ENCODE measurements around the gene DNAL1. TPM values are rescaled to one million over a fixed set of nuclear protein-coding genes. Genes with fewer than 3 reads are reported as not detected.
"Not testable (repeated sequence)": the region's sequence is repeated elsewhere in the genome, so short reads cannot be mapped to it uniquely, and the experiment has no call there.

The DNAL1 gene
- polyA plus RNA-seq, 4 donors, result 18.9 to 28.4 (median 25.1) TPM

DNA sequence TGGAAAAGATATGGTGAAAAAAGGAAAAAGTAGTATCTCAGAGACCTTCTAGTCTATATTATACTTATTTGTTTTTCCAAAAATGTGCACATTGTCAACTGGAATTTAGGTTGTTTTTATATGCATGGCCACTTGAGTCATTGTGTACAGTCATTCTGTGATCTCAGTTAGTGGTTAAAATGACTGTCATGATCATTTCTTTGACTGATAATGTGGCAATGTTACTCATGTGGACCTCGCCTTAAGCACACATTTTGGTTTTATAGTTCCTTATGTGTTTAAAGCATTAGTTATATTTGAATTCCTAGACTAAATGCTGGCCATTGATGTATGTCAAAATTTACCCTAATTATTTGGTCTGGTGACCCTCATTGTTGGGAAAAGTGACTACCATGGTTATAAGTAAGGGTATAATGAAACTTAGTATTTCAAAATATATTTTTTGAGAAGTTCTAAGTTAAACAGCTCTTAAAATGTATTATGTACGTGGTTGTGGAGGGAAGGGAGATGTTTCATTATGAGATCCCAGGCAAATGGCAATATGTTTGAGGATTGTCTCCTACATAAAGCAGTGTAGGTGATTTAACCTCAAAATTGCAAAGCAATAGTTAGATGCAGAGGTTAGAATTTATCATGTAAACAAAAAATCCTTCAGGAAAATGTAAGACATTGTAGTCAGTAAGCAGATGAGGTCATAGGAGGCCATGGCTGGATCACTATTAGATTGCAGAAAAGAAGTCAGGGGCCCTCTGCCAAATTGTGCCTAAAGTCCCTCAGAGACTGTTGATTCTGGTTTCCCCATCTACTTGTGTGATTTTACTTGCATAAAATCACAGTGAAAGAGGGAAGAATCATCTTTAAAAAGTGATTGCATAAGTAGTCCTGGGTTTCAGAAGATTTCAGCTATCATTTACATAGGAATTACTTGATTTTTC, 51.9 kb downstream of the DNAL1 start:
- no peak for DNase-seq (ENCODE audit: low read depth in 4 of 4, low spot score in 3 of 4)

DNA sequence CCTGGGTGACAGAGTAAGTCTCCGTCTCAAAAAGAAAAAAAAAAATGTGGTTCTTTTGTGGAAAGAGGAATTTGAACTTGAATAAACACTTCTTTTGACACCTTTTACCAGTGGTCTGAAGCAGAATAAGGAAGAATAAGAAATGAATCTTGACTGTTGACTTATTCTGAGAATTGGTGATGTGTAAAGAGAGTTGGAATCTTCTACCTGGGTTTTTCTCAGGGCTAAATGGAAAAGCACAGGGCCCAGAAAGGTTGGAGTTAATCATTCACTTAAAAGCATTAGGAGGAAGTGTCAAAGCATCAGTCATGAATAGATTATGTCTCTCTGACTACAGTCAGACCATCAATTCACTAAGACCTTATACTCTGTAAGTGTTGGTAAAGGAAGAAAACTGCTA, 55.5 kb downstream of the DNAL1 start:
- DNase-seq (ENCODE audit: low read depth in 4 of 4, low spot score in 3 of 4), result no peak

DNA sequence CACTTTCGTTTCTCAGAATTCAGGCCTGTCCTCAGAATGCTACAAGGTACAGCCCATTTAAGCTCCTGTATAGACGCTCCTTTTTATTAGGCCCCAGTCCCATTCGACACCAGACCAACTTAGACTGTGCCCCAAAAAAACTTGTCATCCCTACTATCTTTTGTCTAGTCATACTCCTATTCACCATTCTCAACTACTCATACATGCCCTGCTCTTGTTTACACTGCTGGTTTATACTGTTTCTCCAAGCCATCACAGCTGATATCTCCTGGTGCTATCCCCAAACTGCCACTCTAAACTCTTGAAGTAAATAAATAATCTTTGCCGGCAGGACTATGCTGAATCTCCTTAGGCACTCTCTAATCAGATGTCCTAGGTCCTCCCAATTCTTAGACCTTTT, 63.3 kb downstream of the DNAL1 start:
- DNase-seq (ENCODE audit: low read depth in 4 of 4, low spot score in 3 of 4), result not testable (repeated sequence)

DNA sequence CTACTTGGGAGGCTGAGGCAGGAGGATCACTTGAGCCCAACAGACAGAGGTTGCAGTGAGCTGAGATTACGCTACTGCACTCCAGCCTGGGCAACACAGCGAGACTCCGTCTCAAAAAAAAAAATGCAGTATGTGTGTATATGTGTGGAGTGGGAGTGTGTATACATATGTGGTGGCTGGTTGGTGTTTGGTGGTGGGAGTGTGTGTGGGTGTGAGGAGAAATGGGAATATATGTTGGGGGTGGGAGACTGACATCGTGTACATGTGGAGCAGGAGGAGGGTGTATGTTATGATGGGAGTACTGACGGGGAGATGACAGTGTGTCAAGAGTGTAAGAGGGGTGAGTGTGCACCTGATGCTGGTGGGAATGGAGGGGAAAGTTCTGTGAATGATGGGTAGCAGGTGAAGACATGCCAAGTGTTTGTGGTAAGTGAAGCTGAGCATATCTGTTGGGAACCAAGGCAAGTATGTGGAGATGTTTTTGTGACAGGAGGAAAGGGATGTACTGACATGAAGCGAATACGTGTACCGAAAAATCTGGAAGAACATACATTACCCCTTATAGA, 65.2 kb downstream of the DNAL1 start:
- DNase-seq (ENCODE audit: low read depth in 4 of 4, low spot score in 3 of 4), result no peak

DNA sequence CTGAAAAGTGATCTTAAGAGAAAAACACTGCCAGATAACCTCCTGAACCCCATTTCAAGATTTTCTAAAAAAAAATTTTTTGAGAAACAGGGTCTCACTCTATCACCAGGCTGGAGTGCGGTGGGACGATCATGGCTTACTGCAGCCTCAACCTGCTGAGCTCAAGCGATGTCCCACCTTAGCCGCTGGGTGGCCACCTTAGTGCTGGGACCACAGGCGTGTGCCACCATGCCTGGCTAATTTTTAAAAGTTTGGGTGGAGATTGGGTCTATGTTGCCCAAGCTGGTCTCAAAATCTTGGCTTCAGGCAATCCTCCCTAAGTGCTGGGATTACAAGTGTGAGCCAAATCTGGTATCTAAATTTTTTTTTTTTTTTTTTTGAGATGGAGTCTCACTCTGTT, 66.0 kb downstream of the DNAL1 start:
- DNase-seq (ENCODE audit: low read depth in 4 of 4, low spot score in 3 of 4), result no peak

DNA sequence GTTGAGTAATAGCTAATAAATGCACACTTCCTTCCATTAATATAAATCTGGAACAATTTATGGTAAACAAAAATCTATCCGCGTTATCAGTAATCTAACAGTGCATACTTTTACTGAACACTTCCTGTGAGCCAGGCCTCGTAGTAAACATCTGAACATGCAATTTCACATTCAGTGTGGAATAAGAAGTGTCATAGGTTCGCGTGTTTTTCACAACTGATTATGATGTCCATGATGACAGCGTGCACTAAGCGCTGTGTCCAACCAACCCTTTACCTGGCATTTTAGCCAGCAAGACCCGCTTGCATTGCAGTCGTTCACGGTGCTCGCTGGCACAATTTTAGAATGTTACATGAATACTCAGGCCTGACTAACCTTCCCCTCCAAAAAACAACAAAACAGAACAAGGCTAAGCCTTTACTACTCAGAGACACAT, 67.3 kb downstream of the DNAL1 start:
- DNase-seq (ENCODE audit: low read depth in 4 of 4, low spot score in 3 of 4), result no peak

DNA sequence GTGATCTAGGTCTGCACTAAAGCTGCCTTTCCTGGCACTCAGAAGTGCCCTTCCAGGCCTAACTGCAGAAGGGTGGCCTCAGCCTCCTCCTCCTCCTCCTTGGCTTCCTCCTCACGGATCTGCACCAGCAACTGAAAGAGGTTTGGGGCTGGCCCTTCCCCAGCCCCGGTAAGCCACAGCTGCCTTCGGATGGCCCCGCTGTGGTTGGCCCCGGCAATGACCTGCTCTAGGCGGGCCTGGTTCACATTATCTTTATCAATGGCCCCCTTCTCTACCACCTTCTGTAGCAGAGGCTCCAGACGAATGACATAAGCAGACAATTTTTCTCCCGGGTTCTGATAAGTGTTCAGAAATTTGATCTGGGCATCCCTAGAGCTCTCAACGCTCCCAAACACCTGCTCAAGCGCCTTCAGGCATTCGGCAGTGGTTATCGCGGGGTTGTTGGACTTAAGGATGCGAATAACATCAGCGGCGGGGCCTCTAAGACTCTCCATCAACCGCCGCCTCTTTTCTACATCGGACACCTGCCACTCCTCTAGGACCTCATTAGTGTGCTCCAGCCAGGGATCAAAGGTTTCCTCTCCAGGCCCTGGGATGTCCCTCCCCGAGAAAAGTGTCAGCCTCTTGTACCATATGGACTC, 67.9 kb downstream of the DNAL1 start:
- no peak for DNase-seq (ENCODE audit: low read depth in 4 of 4, low spot score in 3 of 4)

DNA sequence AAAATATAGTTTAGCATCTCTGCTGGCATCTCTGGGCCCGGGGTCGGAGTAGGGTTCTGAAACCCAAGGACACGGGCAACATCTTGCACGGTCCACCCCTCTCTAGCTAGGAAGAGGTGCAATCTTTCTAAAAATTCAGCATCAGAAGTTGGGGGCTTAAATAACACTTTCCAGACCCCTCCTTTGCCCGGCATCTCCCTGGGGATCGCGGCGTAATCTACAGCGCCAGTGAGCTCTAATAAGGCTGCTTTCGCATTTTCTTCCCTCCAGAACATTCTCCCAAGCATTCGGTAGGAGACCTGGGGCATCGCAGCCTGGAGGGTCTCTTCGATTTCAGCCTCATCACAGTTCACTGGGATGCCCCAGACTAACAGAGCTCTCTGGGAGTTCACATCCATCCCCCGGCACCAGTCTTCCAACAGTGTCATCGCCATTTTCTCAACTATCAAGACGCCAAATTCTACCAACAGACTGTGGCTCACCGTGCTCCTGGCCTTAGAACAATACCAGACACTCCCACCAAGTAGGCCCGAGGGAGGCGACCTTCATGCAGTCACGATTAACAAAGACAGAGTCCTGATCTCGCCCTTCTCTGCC, 68.5 kb downstream of the DNAL1 start:
- peak in 1 of 4 donors; percentile 36 for DNase-seq (ENCODE audit: low read depth in 4 of 4, low spot score in 3 of 4)

DNA sequence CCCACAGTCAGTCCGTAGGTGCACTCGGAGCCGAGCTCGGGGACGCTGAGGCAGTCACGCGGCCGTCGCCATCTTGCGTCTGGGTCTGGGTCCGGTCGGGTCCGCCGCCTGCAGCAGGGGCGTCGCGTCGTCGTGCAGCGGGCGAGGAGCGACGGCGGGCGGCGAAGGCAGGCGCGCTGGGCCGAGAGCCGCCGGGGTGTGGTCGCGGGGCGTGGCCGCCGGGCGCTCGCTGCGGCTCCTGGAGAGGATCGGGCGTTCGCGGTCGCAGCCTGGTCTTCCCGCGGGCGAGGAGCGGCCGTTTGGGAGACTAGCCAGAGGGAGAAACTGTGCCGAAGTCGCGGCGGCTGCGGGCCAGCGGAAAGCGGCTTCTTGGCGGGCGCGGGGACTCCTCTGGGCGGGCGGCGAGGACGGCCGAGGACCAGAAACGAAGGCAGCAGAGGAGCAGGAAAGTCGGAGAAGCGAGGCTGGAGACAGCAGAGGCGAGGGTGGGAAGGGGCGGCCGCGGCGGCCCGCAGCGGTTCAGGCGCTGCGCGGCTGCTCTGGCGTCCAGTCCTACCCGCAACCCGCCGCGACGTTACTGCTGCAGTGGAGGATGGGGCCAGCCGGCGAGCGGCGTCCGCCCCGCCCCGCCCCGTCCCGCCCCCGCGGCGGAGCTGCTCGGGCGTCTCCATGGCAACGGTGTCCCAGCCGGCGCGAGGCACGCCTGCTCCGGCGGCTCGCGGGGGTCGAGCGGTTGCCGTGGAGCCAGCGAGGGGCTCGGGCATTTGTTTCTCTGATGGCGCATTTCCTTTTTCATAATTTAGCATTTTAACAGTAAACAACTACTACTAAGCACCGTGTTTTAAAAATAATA, 69.2 kb downstream of the DNAL1 start, which contains the start of gene PNMA1:
PNMA1 (minus strand) TSS at position 582 of the 853 bp plus-strand sequence. CDS start 745 bp downstream, outside the sequence.
- peak in 2 of 4 donors; percentile 79 to 80 for DNase-seq (ENCODE audit: low read depth in 4 of 4, low spot score in 3 of 4)

DNA sequence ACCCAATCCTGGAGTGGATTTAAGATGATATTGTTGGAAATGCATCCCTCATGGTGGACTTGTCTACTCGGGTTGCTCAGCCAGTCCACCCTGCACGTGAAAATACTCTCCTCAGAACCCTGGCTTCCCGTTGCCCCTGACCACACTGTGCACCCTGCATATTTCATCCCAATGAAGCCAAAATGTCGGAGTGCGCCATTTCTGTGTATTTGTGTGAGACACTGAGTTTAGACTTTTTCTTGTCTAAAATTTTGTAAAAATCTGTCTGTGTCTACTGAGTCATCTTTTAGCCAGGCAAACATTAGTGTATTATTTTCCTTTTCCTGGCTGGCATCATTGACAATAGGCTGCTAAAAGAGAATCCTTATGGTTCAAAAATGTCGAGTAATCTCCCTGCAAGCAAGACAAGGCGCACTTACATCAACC, 69.9 kb downstream of the DNAL1 start:
- DNase-seq (ENCODE audit: low read depth in 4 of 4, low spot score in 3 of 4), result no peak

DNA sequence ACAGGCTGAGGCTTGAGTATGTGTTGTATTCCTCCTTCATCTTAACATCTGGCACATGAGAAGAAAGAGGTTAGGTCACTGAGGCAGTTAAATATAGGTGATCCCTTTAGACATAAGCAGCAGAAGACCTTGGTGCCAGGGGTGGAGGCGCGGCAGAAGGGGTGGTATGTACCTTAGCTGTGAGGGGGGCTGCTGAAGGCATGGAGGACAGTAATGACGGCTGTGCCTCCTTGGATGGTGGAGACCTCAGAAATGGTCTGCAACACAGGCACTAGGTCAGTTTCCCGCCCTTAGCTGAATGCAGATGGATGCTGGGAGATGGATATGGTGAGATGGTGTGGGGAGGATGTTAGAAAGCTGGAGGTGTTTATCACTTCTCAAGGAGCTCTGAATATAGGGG, 70.9 kb downstream of the DNAL1 start:
- no peak for DNase-seq (ENCODE audit: low read depth in 4 of 4, low spot score in 3 of 4)

DNA sequence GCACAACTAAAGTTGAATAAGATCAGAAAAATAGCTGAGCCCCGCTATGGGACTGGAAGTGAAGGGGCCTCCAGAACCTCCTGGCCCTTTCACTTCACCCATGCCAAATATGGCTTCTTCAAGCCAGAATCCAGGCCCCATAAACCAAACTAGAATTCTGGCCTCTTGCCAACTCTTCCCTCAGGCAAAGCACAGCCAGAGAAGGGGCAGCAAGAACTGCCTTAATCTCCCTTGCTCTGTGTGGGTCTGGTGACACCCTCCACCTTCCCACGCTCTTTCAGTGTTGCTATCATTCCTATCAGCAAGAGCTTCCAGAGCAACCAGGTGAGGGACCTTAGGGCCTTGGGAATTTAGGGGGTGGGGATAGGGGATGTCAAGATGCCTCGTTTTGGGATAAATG, 72.5 kb downstream of the DNAL1 start:
- DNase-seq (ENCODE audit: low read depth in 4 of 4, low spot score in 3 of 4), result peak in 1 of 4 donors; percentile 54

DNA sequence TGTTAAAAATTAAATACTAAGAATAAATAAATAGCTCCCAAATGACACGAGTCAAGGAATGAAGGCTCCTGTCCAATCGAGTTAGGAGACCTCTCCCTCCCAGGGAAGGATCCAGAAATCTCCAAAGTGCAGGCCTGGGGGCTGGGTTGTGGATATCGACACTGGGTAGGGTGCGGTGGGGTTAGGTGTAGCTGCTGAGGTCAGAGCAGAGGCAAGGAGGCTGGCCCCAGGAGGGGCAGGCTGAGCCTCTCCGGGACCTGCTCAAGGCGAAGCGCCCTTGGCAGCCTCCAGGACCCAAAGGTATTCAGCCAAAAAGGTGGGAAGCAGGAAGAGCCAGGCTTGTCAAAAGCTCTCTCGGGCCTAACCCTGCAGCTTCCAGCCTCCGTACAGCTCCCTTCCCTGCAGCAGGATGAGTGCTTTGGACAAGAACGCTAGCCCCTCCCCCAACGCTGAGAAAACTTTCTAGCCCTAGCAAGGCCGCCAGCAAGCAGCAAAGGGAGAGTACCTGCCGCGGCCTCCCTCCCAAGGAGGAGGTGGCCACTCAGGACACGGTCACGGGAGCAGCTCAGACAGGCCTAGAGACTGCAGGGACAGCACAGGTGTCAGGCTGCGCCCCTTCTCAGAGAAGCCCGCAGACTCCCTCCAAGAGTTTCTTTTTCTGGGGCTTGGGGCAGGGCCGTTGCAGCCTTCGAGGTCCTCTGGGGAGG, 73.1 kb downstream of the DNAL1 start:
- DNase-seq (ENCODE audit: low read depth in 4 of 4, low spot score in 3 of 4), result peak in 1 of 4 donors; percentile 65

DNA sequence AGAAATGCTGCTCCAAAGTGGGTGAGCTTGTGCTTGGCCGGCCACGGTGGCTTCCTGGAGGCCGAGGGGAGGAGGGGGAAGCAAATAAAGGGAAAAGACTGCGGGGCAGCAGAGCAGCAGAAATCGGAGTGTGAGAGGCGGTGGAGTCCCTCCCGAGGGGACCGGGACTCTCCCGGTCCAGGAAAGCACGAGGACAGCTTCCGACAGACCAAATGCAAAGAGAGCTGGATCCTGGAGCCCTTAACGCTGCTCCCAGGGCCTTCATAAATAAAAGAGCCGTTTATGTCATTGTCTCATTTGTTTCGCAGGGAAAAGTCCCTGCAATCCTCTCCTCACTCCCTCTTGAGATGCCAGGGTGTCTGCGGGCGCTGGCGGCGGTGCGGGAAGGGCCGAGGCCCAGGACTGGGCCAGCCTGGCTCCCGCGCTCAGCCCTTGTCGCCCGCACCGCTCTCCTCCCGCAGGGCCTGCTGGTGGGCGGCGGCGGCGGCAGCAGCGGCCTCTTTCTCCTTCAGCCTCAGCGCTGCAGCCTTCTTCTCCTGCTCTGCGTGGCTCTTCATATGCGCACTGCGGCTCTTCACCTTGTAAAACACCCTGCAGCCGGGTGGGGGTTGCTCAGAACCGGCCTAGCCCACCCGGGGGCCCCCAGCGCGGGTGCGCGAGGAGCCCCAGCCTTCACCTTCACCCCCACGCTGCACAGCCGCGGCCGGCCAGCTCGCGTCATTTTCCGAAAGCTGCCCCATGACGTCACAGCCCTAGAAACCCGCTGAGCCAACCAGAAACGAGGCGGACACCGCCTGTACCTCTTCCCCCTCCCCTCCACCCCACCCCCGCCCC, 73.8 kb downstream of the DNAL1 start:
- DNase-seq (ENCODE audit: low read depth in 4 of 4, low spot score in 3 of 4), result peak in 2 of 4 donors; percentile 56 to 67

DNA sequence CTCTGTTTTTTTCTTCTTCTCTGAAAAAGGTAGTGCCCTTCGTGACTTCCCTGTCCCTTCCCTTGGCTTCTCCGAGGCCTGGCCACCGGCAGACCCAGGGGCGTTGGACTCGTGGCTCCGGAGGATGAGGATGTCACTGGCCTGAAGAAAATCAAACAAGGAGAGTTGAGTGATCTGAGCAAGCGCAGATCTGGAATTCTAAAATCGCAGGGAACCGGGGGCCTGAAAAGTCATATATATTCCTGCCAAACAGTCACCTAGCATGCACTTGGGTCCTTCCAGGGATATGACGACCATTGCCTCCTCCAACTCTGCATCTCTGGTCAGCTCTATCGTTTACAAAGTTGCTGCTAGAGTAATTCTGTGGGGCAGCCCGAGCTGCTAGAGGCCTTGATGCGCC, 74.6 kb downstream of the DNAL1 start:
- no peak for DNase-seq (ENCODE audit: low read depth in 4 of 4, low spot score in 3 of 4)

DNA sequence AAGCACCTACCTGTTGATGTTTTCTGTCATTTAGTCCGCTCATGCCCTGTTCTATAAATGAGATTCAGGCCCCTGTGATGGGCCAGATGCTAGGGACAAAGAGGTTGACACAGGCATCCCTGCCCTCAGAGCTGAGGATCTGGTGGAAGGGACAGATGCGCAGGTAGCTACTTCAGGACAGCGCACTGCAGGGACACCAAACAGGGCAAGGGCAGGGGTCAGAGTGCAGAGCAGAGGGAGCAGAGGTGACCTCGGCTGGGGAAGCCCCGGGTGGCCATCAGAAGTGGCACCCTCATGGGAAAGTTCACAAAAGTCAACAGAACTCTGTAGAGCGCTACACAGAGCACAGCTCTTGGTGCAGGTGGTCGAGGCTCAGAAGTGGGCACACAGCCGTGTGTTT, 75.0 kb downstream of the DNAL1 start:
- DNase-seq (ENCODE audit: low read depth in 4 of 4, low spot score in 3 of 4), result no peak

DNA sequence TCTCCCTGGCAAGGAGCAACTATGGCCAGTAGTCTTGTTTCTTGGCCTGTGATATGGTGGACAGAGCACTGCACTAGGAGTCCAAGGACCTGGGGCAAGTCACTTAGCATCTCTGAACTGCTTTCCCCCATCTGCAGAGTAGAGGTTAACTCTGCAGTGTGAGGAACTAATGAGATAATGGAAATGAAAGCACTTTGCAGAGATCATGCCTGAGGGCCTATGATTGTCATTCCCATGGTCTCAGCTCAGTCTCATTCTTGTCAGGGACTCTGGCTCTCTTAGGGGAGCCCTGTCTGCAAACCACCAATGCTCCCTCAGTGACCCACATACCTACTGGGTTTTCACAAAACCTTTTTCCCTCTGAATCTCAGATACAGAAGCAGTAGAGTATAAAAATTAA, 75.8 kb downstream of the DNAL1 start:
- DNase-seq (ENCODE audit: low read depth in 4 of 4, low spot score in 3 of 4), result no peak

DNA sequence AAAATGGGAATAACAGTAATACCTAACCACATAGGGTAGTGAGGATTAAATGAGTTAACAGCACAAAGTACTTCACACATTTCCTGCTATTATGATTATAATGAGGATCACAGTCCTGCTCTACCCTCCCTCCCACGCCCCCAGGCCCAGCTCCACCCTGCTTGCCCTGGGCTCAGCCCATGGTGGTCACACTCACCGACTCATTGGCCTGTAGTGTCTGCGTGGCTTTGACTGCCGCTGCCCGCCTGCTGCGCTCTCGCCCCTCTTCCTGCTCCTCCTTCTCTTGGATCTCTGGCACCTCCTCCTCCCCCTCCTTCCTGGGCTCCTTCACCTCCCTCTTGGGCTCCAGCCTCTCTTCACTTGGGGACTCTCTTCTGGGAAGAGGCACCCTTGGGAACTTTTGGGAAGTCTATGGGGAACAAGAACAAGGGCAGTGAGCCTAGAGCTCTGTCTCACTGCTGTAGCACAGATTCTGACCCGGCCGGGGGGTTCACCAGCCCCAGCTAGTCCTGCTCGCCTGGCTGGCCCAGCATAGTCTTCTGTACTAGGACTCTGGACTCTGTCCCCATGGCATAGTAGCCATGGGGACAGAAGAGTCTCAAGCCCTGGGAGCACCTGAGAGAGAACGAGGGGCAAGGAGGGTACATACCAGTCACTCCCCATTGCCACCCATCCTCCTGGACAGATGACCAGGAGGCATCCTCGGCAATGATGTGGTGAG, 76.5 kb downstream of the DNAL1 start:
- no peak for DNase-seq (ENCODE audit: low read depth in 4 of 4, low spot score in 3 of 4)
